AG09319 (cell line): ENCODE results near the gene HACE1.
"Not testable (repeated sequence)": the region's sequence is repeated elsewhere in the genome, so short reads cannot be mapped to it uniquely, and the experiment has no call there.

ENCODE experiments used
- DNase-seq: peaks from one replicate; pipeline ENCODE4 v3.0.0-alpha.2; 2010; ENCODE audit warnings: low read depth; ENCODE audit errors: extremely low read depth
- TF ChIP-seq, protein P1 (sequence below): IDR thresholded peaks from 2 replicates; pipeline ENCODE4 v1.5.1; 2011; ENCODE audit warnings: low read depth, mild to moderate bottlenecking, inconsistent platforms, low read length, moderate library complexity

Gene HACE1

DNA sequence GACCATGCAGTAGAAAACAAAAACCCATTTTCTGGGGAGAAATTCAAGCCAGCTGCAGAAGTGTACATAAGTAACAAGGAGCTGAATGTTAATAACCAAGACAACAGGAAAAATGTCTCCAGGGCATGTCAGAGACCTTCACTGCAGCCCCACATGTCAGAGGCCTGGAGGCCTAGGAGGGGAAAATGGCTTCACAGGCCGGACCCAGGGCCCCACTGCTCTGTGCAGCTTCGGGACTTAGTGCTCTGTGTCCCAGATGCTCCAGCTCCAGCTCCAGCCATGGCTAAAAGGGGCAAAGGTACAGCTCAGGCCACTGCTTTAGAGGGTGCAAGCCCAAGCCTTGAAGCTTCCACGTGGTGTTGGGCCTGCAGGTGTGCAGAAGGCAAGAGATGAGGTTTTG is 43.6 kb downstream of the HACE1 start:
- TF ChIP-seq, protein P1, sequence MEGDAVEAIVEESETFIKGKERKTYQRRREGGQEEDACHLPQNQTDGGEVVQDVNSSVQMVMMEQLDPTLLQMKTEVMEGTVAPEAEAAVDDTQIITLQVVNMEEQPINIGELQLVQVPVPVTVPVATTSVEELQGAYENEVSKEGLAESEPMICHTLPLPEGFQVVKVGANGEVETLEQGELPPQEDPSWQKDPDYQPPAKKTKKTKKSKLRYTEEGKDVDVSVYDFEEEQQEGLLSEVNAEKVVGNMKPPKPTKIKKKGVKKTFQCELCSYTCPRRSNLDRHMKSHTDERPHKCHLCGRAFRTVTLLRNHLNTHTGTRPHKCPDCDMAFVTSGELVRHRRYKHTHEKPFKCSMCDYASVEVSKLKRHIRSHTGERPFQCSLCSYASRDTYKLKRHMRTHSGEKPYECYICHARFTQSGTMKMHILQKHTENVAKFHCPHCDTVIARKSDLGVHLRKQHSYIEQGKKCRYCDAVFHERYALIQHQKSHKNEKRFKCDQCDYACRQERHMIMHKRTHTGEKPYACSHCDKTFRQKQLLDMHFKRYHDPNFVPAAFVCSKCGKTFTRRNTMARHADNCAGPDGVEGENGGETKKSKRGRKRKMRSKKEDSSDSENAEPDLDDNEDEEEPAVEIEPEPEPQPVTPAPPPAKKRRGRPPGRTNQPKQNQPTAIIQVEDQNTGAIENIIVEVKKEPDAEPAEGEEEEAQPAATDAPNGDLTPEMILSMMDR = no peak
- DNase-seq = no peak

DNA sequence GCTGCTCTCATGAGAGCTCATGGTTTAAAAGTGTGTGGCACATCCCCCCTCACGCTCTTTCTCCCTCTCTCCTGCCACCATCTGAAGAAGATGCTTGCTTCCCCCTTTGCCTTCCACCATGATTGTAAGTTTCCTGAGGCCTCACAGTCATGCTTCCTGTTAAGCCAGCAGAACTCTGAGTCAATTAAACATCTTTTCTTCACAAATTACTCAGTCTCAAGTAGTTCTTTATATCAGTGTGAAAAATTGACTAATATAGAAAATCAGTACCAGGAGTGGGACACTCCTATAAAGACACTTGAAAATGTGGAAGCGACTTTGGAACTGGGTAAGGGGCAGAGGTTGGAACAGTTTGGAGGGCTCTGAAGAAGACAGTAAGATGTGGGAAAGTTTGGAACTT is 45.0 kb downstream of the HACE1 start:
- TF ChIP-seq, protein P1 = no peak
- DNase-seq = no peak

DNA sequence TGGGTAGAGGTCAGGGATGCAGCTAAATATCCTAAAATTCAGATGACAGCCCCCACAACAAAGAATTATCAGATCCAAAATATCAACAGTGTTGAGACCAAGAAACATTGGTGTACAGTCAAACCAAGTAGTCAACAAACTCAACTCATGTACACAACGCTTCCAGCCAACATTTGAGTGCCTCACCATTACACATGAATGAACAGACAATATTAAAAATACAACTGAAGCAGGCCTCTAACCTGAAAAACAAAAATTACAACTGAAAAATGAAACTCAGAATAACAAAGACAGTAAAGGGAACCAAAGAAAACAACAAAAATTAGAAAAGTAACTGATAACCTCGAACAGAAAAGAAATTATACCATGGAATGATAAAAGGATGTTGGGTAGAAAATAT is 46.2 kb downstream of the HACE1 start:
- no peak for DNase-seq
- TF ChIP-seq, protein P1 = no peak

DNA sequence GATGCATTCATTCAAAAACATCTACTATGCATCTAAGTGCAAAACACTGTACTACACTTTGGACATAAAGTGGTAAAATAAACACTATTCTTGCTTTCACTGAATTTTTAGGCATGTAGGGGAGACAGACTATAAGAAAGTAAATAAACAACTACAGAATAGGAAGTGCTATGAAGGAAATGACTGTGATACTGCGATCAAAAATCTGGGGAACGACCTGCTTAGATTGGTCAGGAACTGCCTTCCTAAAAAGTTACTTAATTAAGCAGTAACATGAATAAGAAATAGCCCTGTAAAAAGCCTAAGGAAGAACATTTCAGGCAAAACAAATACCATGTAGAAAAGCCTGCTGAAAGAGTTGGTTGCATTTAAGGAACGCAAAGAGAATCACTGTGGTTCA is 50.6 kb downstream of the HACE1 start:
- TF ChIP-seq, protein P1 = no peak
- no peak for DNase-seq

DNA sequence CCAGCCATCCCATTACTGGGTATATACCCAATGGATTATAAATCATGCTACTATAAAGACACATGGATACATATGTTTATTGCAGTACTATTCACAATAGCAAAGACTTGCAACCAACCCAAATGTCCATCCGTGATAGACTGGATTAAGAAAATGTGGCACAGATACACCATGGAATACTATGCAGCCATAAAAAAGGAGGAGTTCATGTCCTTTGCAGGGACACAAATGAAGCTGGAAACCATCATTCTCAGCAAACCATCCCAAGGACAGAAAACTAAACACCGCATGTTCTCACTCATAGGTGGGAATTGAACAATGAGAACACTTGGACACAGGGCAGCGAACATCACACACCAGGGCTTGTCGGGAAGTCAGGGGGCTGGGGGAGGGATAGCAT is 54.4 kb downstream of the HACE1 start:
- not testable (repeated sequence) for DNase-seq

DNA sequence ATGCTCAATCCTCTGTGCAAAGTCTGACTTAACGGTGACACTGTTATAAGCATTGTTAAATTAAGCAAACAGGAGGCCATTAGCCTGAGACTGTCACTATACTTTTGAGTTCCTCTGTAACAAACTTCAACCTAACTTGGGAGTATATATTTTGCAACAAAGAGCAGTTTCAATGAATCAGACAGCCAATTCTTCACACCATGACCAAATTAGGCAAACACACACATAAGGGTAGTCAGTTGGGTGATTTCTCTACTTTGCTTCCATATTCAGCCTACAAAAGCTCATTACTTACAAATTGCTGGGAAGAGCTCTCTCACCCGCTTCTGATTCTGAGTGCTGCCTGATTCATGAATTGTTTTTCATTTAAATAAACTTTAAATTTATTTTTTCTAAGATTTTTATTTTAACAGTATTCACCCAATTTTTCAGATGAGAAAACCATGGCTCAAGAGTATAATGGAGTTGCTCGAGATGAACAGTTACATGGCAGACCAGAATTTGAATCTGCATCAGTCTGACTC is 60.5 kb downstream of the HACE1 start:
- TF ChIP-seq, protein P1 = no peak
- no peak for DNase-seq

DNA sequence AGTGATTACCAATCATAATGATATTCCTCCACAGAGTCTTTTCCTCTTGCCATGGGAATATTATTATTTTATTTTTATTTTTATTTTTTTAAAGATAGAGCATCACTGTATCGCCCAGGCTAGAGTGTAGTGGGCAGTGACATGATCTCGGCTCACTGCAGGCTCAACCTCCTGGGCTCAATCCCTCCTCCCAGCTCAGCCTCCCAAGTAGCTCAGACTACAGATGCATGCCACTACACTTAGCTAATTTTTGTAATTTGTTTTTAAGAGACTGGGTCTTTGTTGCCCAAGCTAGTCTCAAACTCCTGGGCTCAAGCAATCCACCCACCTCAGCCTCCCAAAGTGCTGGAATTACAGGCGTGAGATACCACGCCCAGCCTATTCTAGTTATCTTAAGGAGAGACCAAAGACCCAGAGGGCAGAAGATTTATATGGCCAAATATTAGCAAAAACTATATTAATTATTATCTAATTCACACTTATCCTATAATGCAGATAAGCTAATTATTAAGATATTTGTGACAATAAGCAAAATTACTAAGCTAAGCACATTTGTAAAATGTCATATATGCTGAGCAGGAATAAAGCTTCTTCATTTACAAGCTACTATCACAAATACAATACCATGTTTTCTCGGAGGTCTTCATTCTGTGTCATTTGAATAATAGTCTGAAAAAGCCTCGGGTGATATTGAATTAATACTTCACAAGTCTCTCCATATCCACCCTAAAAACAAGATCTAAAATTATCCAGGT is 63.5 kb downstream of the HACE1 start:
- TF ChIP-seq, protein P1 = no peak
- no peak for DNase-seq

DNA sequence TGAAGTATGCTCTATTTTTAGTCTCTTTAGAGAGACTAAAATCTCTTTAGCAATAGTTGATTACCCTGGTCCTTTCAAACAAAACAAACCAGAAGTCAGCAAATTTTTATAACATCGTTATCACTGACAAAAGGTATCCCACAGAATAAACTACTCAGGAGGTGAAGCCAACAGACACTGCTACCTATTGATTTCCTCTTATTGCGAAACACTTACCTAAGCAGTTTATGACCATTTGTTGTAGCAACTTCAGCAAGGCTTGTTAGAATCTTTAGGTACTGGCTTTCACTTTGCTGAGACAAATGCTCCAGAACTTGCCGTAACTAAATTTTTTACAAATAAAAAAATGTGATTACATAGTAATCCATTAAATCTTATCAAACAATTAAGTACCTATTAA is 64.4 kb downstream of the HACE1 start:
- TF ChIP-seq, protein P1 = no peak
- no peak for DNase-seq
